Measurements from ENCODE around the gene PDE8B.

The PDE8B gene

GRCh38 chr5:77232574-77233358 lies 22.3 kb downstream of the PDE8B start:
- Histone ChIP-seq H3K79me1 (ENCODE audit: low read length) (no peaks in the 10 kb centered on the region), H3K9ac (ENCODE audit: low read length) (no peak overlapping the region), H2AFZ (ENCODE audit: insufficient read depth, low read length, poor library complexity) (no peak overlapping the region), H3K14ac (ENCODE audit: low read length) (no peak overlapping the region), H2BK12ac (ENCODE audit: low read length) (no peak overlapping the region), H3K4me3 (ENCODE audit: low read depth, low read length) (no peak overlapping the region), H3K27ac (ENCODE audit: low read depth, low read length) (no peak overlapping the region), H3K23ac (ENCODE audit: low read length) (no peak overlapping the region), H2BK5ac (ENCODE audit: low read depth, low read length, poor library complexity) (no peak overlapping the region), H4K8ac (ENCODE audit: low read depth, low read length) (no peak overlapping the region), H3K4me1 (ENCODE audit: control insufficient read depth in 1 of 2, insufficient read depth in 2 of 2, low read length in 2 of 2) (peaks cover 0 to 3% of the 10 kb centered on the region in 2 experiments), H3K4ac (ENCODE audit: low read depth, low read length) (no peak overlapping the region), H3K9me3 (ENCODE audit: insufficient read depth, low read depth, low read length) (no peaks in the 10 kb centered on the region), H3K4me2 (ENCODE audit: low read length) (no peak overlapping the region), H3K18ac (ENCODE audit: low read length) (no peak overlapping the region), H3K27me3 (ENCODE audit: insufficient read depth, low read length) (no peaks in the 10 kb centered on the region), H4K12ac (ENCODE audit: low read depth, low read length) (no peak overlapping the region), H4K91ac (ENCODE audit: low read depth, low read length) (no peak overlapping the region), H3K36me3 (ENCODE audit: control insufficient read depth in 1 of 2, insufficient read depth in 2 of 2, low read length in 2 of 2) (no peaks in the 10 kb centered on the region), H3K79me2 (ENCODE audit: control insufficient read depth, insufficient read depth, low read length, poor library complexity) (no peaks in the 10 kb centered on the region), H2AK5ac (ENCODE audit: low read length) (no peak overlapping the region), H2BK120ac (ENCODE audit: insufficient read depth, low read length, poor library complexity) (no peak overlapping the region)
- DNase-seq, result peak in 1 of 2 donors; percentile 8
- no CpG with 5 or more reads among the region's 6 CpGs for WGBS (ENCODE audit: extremely low coverage, insufficient coverage, insufficient read length)

DNA sequence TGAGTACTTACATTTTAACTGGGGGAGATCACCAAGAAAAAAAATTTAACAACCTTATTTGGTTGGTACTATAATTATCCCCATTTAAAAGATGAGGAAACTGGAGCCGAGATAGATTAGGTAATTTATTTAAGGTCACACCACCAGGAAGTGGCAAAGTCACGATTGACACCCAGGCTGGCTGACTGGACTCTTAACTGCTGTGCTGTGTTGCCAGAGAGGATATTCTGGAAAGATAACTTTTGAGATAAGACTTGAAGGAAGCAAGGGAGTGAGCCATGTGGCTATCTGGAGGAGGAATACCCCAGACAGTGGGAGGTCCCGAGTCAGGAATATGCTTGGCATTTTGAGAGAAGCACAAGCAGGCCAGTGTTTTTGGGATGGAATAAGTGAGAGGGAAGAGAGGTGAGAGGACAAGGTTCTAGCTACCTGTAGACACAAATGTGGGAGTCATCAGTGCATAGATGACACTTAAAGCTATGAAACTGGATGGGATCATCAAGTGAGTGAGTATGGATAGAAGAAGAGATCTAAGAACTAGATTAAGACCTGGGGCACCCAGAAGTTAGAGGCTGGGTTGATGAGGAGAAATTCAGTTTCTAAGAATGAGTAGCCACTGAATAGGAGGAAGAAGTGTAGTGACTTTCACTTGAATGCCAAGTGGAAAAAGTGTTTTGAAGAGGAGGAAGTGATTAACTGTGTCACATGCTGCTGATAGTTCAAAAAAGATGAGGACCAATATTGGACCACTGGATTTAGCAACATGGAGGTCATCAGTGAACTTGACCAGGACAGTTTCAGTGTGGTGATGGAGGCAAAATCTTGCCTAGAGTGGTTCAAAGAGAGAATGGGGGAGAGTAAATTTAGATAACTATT lies 25.6 kb downstream of the PDE8B start:
- H3K4ac ChIP-seq (ENCODE audit: low read depth, low read length), result no peak overlapping the region
- no peak overlapping the region for H3K18ac ChIP-seq (ENCODE audit: low read length)
- no peak overlapping the region for H2BK12ac ChIP-seq (ENCODE audit: low read length)
- no peaks in the 10 kb centered on the region for H3K9me3 ChIP-seq (ENCODE audit: insufficient read depth, low read depth, low read length)
- no peak overlapping the region for H3K14ac ChIP-seq (ENCODE audit: low read length)
- no peak overlapping the region for H3K23ac ChIP-seq (ENCODE audit: low read length)
- no peaks in the 10 kb centered on the region for H3K27me3 ChIP-seq (ENCODE audit: insufficient read depth, low read length)
- WGBS (ENCODE audit: extremely low coverage, insufficient coverage, insufficient read length), result no CpG with 5 or more reads among the region's 3 CpGs
- H4K91ac ChIP-seq (ENCODE audit: low read depth, low read length), result no peak overlapping the region
- no peaks in the 10 kb centered on the region for H3K79me2 ChIP-seq (ENCODE audit: control insufficient read depth, insufficient read depth, low read length, poor library complexity)
- no peak overlapping the region for H2BK120ac ChIP-seq (ENCODE audit: insufficient read depth, low read length, poor library complexity)
- H2AFZ ChIP-seq (ENCODE audit: insufficient read depth, low read length, poor library complexity), result no peak overlapping the region
- no peak for DNase-seq
- no peak overlapping the region for H3K4me2 ChIP-seq (ENCODE audit: low read length)
- no peaks in the 10 kb centered on the region for H3K36me3 ChIP-seq (ENCODE audit: control insufficient read depth in 1 of 2, insufficient read depth in 2 of 2, low read length in 2 of 2)
- H3K27ac ChIP-seq (ENCODE audit: low read depth, low read length), result no peak overlapping the region
- H3K79me1 ChIP-seq (ENCODE audit: low read length), result no peaks in the 10 kb centered on the region
- no peak overlapping the region for H4K12ac ChIP-seq (ENCODE audit: low read depth, low read length)
- H2BK5ac ChIP-seq (ENCODE audit: low read depth, low read length, poor library complexity), result no peak overlapping the region
- no peak overlapping the region for H3K9ac ChIP-seq (ENCODE audit: low read length)
- no peak overlapping the region for H3K4me3 ChIP-seq (ENCODE audit: low read depth, low read length)
- no peak overlapping the region for H2AK5ac ChIP-seq (ENCODE audit: low read length)
- H4K8ac ChIP-seq (ENCODE audit: low read depth, low read length), result no peak overlapping the region
- H3K4me1 ChIP-seq (ENCODE audit: control insufficient read depth in 1 of 2, insufficient read depth in 2 of 2, low read length in 2 of 2), result peaks cover 0 to 3% of the 10 kb centered on the region in 2 experiments

DNA sequence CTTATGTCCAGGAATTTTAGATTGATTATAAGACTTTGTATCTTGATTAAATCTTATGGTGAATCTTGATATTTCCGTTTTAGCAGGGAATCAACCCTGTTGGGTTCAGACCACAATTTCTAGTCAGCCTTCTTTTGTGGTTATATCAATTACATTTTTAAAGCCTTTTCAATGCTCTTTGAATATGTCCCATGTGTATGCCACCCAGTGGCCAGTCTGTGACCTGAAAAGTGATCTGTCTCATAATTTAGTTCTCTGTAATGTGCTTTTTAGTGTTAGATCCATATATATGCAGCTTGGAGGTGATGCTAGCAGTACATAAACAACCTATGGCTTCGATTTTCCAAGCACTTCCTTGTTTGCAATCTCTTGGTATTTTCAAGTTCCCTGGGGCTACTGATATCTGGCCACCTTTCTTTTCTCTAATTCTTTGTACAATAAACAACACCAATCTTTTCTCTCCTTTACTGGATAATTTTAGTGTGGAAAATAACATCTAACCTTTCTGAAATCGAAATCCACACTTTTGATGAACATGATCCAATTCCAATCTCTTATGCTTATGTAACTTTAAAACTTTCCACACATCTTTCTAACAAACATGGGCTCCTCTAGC lies 28.8 kb downstream of the PDE8B start:
- no peak overlapping the region for H3K4ac ChIP-seq (ENCODE audit: low read depth, low read length)
- no peak overlapping the region for H2AFZ ChIP-seq (ENCODE audit: insufficient read depth, low read length, poor library complexity)
- H2BK12ac ChIP-seq (ENCODE audit: low read length), result no peak overlapping the region
- no peaks in the 10 kb centered on the region for H3K79me2 ChIP-seq (ENCODE audit: control insufficient read depth, insufficient read depth, low read length, poor library complexity)
- H3K9ac ChIP-seq (ENCODE audit: low read length), result no peak overlapping the region
- no peak overlapping the region for H3K4me3 ChIP-seq (ENCODE audit: low read depth, low read length)
- H4K91ac ChIP-seq (ENCODE audit: low read depth, low read length), result no peak overlapping the region
- no peak overlapping the region for H4K8ac ChIP-seq (ENCODE audit: low read depth, low read length)
- H3K14ac ChIP-seq (ENCODE audit: low read length), result no peak overlapping the region
- H3K18ac ChIP-seq (ENCODE audit: low read length), result no peak overlapping the region
- no peak overlapping the region for H3K27ac ChIP-seq (ENCODE audit: low read depth, low read length)
- H3K36me3 ChIP-seq (ENCODE audit: control insufficient read depth in 1 of 2, insufficient read depth in 2 of 2, low read length in 2 of 2), result no peaks in the 10 kb centered on the region
- H2BK5ac ChIP-seq (ENCODE audit: low read depth, low read length, poor library complexity), result no peak overlapping the region
- H3K23ac ChIP-seq (ENCODE audit: low read length), result no peak overlapping the region
- DNase-seq, result peak in 1 of 2 donors; percentile 43
- no peak overlapping the region for H3K4me2 ChIP-seq (ENCODE audit: low read length)
- no peaks in the 10 kb centered on the region for H3K27me3 ChIP-seq (ENCODE audit: insufficient read depth, low read length)
- H2AK5ac ChIP-seq (ENCODE audit: low read length), result no peak overlapping the region
- WGBS (ENCODE audit: extremely low coverage, insufficient coverage, insufficient read length), result no CpG with 5 or more reads among the region's 3 CpGs
- no peaks in the 10 kb centered on the region for H3K79me1 ChIP-seq (ENCODE audit: low read length)
- no peak overlapping the region for H4K12ac ChIP-seq (ENCODE audit: low read depth, low read length)
- peaks cover 0 to 3% of the 10 kb centered on the region in 2 experiments for H3K4me1 ChIP-seq (ENCODE audit: control insufficient read depth in 1 of 2, insufficient read depth in 2 of 2, low read length in 2 of 2)
- H3K9me3 ChIP-seq (ENCODE audit: insufficient read depth, low read depth, low read length), result no peaks in the 10 kb centered on the region
- no peak overlapping the region for H2BK120ac ChIP-seq (ENCODE audit: insufficient read depth, low read length, poor library complexity)

- Histone ChIP-seq H3K23ac (ENCODE audit: low read length) (no peak overlapping the region), H3K36me3 (ENCODE audit: control insufficient read depth in 1 of 2, insufficient read depth in 2 of 2, low read length in 2 of 2) (no peaks in the 10 kb centered on the region), H2BK120ac (ENCODE audit: insufficient read depth, low read length, poor library complexity) (no peak overlapping the region), H3K9ac (ENCODE audit: low read length) (no peak overlapping the region), H3K4me3 (ENCODE audit: low read depth, low read length) (no peak overlapping the region), H3K4ac (ENCODE audit: low read depth, low read length) (no peak overlapping the region), H2BK12ac (ENCODE audit: low read length) (no peak overlapping the region), H4K91ac (ENCODE audit: low read depth, low read length) (no peak overlapping the region), H3K79me2 (ENCODE audit: control insufficient read depth, insufficient read depth, low read length, poor library complexity) (no peaks in the 10 kb centered on the region), H3K14ac (ENCODE audit: low read length) (no peak overlapping the region), H2AK5ac (ENCODE audit: low read length) (no peak overlapping the region), H3K27ac (ENCODE audit: low read depth, low read length) (no peak overlapping the region), H2AFZ (ENCODE audit: insufficient read depth, low read length, poor library complexity) (no peak overlapping the region), H3K79me1 (ENCODE audit: low read length) (no peaks in the 10 kb centered on the region), H3K18ac (ENCODE audit: low read length) (no peak overlapping the region), H3K9me3 (ENCODE audit: insufficient read depth, low read depth, low read length) (no peaks in the 10 kb centered on the region), H4K12ac (ENCODE audit: low read depth, low read length) (no peak overlapping the region), H3K4me1 (ENCODE audit: control insufficient read depth in 1 of 2, insufficient read depth in 2 of 2, low read length in 2 of 2) (no peaks in the 10 kb centered on the region), H4K8ac (ENCODE audit: low read depth, low read length) (no peak overlapping the region), H3K27me3 (ENCODE audit: insufficient read depth, low read length) (no peaks in the 10 kb centered on the region), H3K4me2 (ENCODE audit: low read length) (no peak overlapping the region), H2BK5ac (ENCODE audit: low read depth, low read length, poor library complexity) (no peak overlapping the region)
- WGBS (ENCODE audit: extremely low coverage, insufficient coverage, insufficient read length), result no CpG with 5 or more reads among the region's 1 CpG
- DNase-seq, result no peak
Measured at GRCh38 chr5:77241444-77241843, 31.0 kb downstream of the PDE8B start.

Measured in trophoblast cell (in vitro differentiated cells and primary cell).